Measurements from ENCODE around the gene WASF2. TPM values are rescaled to one million over a fixed set of nuclear protein-coding genes. Genes with fewer than 3 reads are reported as not detected.

The WASF2 gene
- total RNA-seq, 1 donor from 2014 or later: 35.0 TPM

- no peak overlapping the region for H3K4me3 Mint-ChIP-seq
- H3K9me3 ChIP-seq (ENCODE audit: low read depth): no peaks in the 10 kb centered on the region
- H3K79me2 ChIP-seq (ENCODE audit: low read depth): peaks cover 59% of the 10 kb centered on the region
- H3K27ac Mint-ChIP-seq: no peak overlapping the region
- H2AFZ ChIP-seq (replicated peaks): no peak overlapping the region
- H3K27me3 Mint-ChIP-seq (ENCODE audit: insufficient read depth, low read depth): peaks cover 3% of the 10 kb centered on the region
- H4K20me1 ChIP-seq (ENCODE audit: low read depth): peaks cover 35% of the 10 kb centered on the region
- H3K4me1 Mint-ChIP-seq: peaks cover 52% of the 10 kb centered on the region
- no peak overlapping the region for H3K4me3 ChIP-seq
- H3K36me3 ChIP-seq: no peaks in the 10 kb centered on the region
- no peak for DNase-seq (ENCODE audit: low spot score)
- peaks cover 27% of the 10 kb centered on the region for H3F3A ChIP-seq (ENCODE audit: low read depth)
- H3K4me1 ChIP-seq: peaks cover 17% of the 10 kb centered on the region
- TF ChIP-seq EZH2phosphoT487 (IDR thresholded peaks at IDR 0.05) (no peak), CTCF (IDR thresholded peaks at IDR 0.05) (no peak), EZH2 (IDR thresholded peaks at IDR 0.05) (no peak)
- peak overlapping the region; percentile 20 for H3K27ac ChIP-seq
- H3K27me3 ChIP-seq: no peaks in the 10 kb centered on the region
- no peak overlapping the region for H3K4me2 ChIP-seq
- no peak overlapping the region for H3K9ac ChIP-seq
- H3K9me3 Mint-ChIP-seq: no peaks in the 10 kb centered on the region
- peaks cover 4% of the 10 kb centered on the region for H3K36me3 Mint-ChIP-seq
Observed at GRCh38 chr1:27430903-27431600, 58.9 kb downstream of the WASF2 start.

- Histone ChIP-seq H3K9ac (no peak overlapping the region), H3K27ac (no peak overlapping the region), H3F3A (ENCODE audit: low read depth) (peaks cover 32% of the 10 kb centered on the region), H3K4me2 (no peak overlapping the region), H3K27me3 (no peaks in the 10 kb centered on the region), H4K20me1 (ENCODE audit: low read depth) (peaks cover 39% of the 10 kb centered on the region), H2AFZ (replicated peaks) (no peak overlapping the region), H3K9me3 (ENCODE audit: low read depth) (no peaks in the 10 kb centered on the region), H3K4me3 (no peak overlapping the region), H3K36me3 (no peaks in the 10 kb centered on the region), H3K4me1 (peaks cover 14% of the 10 kb centered on the region), H3K79me2 (ENCODE audit: low read depth) (peaks cover 46% of the 10 kb centered on the region)
- H3K27me3 Mint-ChIP-seq (ENCODE audit: insufficient read depth, low read depth): peaks cover 3% of the 10 kb centered on the region
- H3K27ac Mint-ChIP-seq: peak overlapping the region; percentile 79
- peak overlapping the region; percentile 21 for H3K4me3 Mint-ChIP-seq
- no peaks in the 10 kb centered on the region for H3K9me3 Mint-ChIP-seq
- no peak for DNase-seq (ENCODE audit: low spot score)
- TF ChIP-seq CTCF (IDR thresholded peaks at IDR 0.05) (no peak), EZH2phosphoT487 (IDR thresholded peaks at IDR 0.05) (no peak), EZH2 (IDR thresholded peaks at IDR 0.05) (no peak)
- H3K36me3 Mint-ChIP-seq: peaks cover 7% of the 10 kb centered on the region
- peaks cover 56% of the 10 kb centered on the region for H3K4me1 Mint-ChIP-seq
Observed at GRCh38 chr1:27429029-27429425, 60.9 kb downstream of the WASF2 start.

- H3K9me3 Mint-ChIP-seq: no peaks in the 10 kb centered on the region
- no peak overlapping the region for H3K4me2 ChIP-seq
- H3K27ac Mint-ChIP-seq: peak overlapping the region; percentile 79
- H3K4me3 Mint-ChIP-seq: no peak overlapping the region
- DNase-seq (ENCODE audit: low spot score): no peak
- H3K36me3 Mint-ChIP-seq: peaks cover 7% of the 10 kb centered on the region
- no peak overlapping the region for H3K9ac ChIP-seq
- H3F3A ChIP-seq (ENCODE audit: low read depth): peaks cover 35% of the 10 kb centered on the region
- H3K27ac ChIP-seq: no peak overlapping the region
- peaks cover 39% of the 10 kb centered on the region for H4K20me1 ChIP-seq (ENCODE audit: low read depth)
- no peaks in the 10 kb centered on the region for H3K36me3 ChIP-seq
- TF ChIP-seq EZH2 (IDR thresholded peaks at IDR 0.05) (no peak), EZH2phosphoT487 (IDR thresholded peaks at IDR 0.05) (no peak), CTCF (IDR thresholded peaks at IDR 0.05) (no peak)
- peaks cover 58% of the 10 kb centered on the region for H3K4me1 Mint-ChIP-seq
- peaks cover 41% of the 10 kb centered on the region for H3K79me2 ChIP-seq (ENCODE audit: low read depth)
- no peaks in the 10 kb centered on the region for H3K9me3 ChIP-seq (ENCODE audit: low read depth)
- no peak overlapping the region for H2AFZ ChIP-seq (replicated peaks)
- no peak overlapping the region for H3K4me3 ChIP-seq
- H3K4me1 ChIP-seq: peaks cover 14% of the 10 kb centered on the region
- peaks cover 3% of the 10 kb centered on the region for H3K27me3 Mint-ChIP-seq (ENCODE audit: insufficient read depth, low read depth)
- no peaks in the 10 kb centered on the region for H3K27me3 ChIP-seq
Observed at GRCh38 chr1:27428316-27429028, 61.5 kb downstream of the WASF2 start.

Data from neural progenitor cell (in vitro differentiated cells).